Measurements from ENCODE around the gene TFAP2E.

TFAP2E gene

DNA sequence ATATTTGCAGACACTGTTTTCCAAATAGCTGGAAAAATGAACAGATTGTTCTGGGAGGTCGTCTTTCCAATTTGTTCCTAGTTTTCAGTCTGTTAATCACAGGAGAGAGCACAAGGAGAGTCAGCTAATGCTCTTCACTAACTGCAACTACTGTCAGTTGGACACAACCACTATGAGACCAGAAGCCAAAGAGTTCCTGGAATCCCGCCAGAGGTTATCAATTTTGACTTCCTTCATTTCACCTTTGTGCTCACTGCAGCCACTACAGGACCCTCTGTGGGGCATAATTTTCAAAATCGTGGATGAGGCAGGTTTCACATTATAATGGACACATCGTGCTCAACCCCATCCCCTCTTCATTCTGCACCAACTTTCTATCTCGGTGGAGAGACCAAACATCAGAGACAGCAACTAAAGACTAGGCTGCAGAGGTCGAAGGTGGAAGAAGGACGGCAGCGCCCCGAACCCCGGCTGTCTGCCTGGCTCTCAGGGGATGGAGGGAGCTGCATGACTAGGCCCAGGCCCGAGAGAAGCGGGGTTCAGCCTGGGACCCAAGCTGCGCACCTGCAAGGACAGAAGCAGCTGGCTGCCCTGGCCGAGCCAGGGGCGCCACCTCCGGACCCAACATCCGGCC lies 16.5 kb upstream of the TFAP2E start:
- peak overlapping the region; percentile 95 for H3K27ac ChIP-seq (ENCODE audit: low read depth, low read length)
- H3K4me1 ChIP-seq (ENCODE audit: control insufficient read depth in 1 of 2, insufficient read depth in 2 of 2, low read length in 2 of 2) = peaks cover 46 to 52% of the 10 kb centered on the region in 2 donors
- no peaks in the 10 kb centered on the region for H3K9me3 ChIP-seq (ENCODE audit: control insufficient read depth in 1 of 2, low read length in 2 of 2)
- H3K27me3 ChIP-seq (ENCODE audit: control insufficient read depth in 1 of 2, insufficient read depth in 2 of 2, low read length in 2 of 2) = no peaks in the 10 kb centered on the region
- H3K4me3 ChIP-seq (ENCODE audit: low read depth in 1 of 2, low read length in 2 of 2) = peak overlapping the region; percentile 89 to 93
- peaks cover 0 to 23% of the 10 kb centered on the region in 2 donors for H3K36me3 ChIP-seq (ENCODE audit: control insufficient read depth in 1 of 2, insufficient read depth in 2 of 2, low read length in 2 of 2)
- H3K9ac ChIP-seq (ENCODE audit: low read depth in 1 of 2, low read length in 2 of 2) = peak overlapping the region; percentile 68 to 96

DNA sequence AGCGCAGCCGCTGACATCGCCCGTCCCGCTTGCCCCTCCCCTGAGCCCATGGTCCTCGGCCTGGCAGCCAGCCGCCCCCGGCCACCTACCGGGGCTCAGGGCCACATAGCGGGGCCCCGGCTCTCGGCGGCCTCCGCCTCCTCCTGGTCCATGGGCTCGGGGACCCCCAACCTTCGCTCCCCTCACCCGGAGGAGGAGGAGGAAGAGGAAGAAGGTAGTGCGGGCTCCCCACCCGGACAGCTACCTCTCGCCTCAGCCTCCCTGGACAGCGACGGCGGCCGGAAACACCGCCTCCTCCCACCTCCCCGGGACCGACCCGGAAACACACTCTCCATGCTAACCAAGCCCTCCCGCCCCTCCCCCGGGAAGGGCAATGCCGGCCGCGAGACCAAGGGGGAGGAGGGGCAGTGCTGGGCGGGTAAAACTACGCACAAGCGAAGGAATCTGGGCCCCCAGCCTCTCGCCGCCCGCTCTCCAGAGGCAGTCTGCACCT lies 15.9 kb upstream of the TFAP2E start, which contains the start of gene KIAA0319L:
Gene KIAA0319L, minus strand, starts transcription at position 286 of the 493 bp plus-strand sequence. CDS start 2,912 bp downstream, outside the sequence.
- Histone ChIP-seq H3K36me3 (ENCODE audit: control insufficient read depth in 1 of 2, insufficient read depth in 2 of 2, low read length in 2 of 2) (peaks cover 0 to 17% of the 10 kb centered on the region in 2 donors), H3K4me1 (ENCODE audit: control insufficient read depth in 1 of 2, insufficient read depth in 2 of 2, low read length in 2 of 2) (peaks cover 46 to 52% of the 10 kb centered on the region in 2 donors), H3K9ac (ENCODE audit: low read depth in 1 of 2, low read length in 2 of 2) (peak within 1 kb of the TSS; percentile 68 to 96), H3K27ac (ENCODE audit: low read depth, low read length) (peak within 1 kb of the TSS; percentile 95), H3K4me3 (ENCODE audit: low read depth in 1 of 2, low read length in 2 of 2) (peak within 1 kb of the TSS; percentile 89 to 93), H3K9me3 (ENCODE audit: control insufficient read depth in 1 of 2, low read length in 2 of 2) (no peaks in the 10 kb centered on the region), H3K27me3 (ENCODE audit: control insufficient read depth in 1 of 2, insufficient read depth in 2 of 2, low read length in 2 of 2) (no peaks in the 10 kb centered on the region)

DNA sequence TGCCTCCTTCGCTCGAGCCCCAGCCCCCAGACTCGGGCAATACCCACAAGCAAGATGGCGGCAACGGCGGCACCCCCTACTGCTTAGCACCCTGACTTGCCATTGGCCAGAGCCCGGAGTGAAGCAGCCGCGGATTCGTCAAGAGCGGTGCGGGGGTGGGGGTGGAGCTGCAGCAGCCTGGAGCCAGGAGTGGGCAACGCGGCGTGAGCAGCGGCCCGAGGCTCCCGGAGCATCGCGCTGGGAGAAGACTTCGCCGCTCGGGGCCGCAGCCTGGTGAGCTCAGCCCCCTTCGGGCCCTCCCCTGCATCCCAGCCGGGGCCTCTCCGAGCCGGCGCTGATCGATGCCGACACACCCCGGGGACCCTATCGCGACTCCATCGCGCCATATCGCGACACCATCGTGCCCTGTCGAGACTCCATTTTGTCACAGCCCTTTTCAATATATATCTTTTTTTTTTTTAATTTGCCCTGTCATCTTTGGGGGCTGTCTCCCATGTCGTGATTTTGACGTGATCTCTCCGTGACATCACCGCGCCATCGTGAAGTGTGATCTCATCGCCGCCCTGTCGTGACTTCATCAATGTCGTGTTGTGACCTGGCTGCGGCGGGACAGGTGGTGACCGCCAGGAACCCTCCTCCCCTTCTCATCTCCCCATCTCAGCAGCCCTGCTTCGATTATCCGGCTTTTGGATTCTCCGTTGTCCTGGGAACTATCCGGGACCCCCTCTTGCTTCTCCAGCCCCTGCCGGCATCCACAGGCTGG lies 15.3 kb upstream of the TFAP2E start, which contains the start of gene NCDN:
Gene NCDN, plus strand, starts transcription at position 189 of the 763 bp plus-strand sequence. Its CDS starts 392 bp downstream, at position 581.
- Histone ChIP-seq H3K4me1 (ENCODE audit: control insufficient read depth in 1 of 2, insufficient read depth in 2 of 2, low read length in 2 of 2) (peaks cover 46 to 52% of the 10 kb centered on the region in 2 donors), H3K9me3 (ENCODE audit: control insufficient read depth in 1 of 2, low read length in 2 of 2) (no peaks in the 10 kb centered on the region), H3K9ac (ENCODE audit: low read depth in 1 of 2, low read length in 2 of 2) (peak within 1 kb of the TSS; percentile 68 to 96), H3K27me3 (ENCODE audit: control insufficient read depth in 1 of 2, insufficient read depth in 2 of 2, low read length in 2 of 2) (no peaks in the 10 kb centered on the region), H3K27ac (ENCODE audit: low read depth, low read length) (peak within 1 kb of the TSS; percentile 95), H3K4me3 (ENCODE audit: low read depth in 1 of 2, low read length in 2 of 2) (peak within 1 kb of the TSS; percentile 89 to 93), H3K36me3 (ENCODE audit: control insufficient read depth in 1 of 2, insufficient read depth in 2 of 2, low read length in 2 of 2) (peaks cover 2 to 11% of the 10 kb centered on the region in 2 donors)

DNA sequence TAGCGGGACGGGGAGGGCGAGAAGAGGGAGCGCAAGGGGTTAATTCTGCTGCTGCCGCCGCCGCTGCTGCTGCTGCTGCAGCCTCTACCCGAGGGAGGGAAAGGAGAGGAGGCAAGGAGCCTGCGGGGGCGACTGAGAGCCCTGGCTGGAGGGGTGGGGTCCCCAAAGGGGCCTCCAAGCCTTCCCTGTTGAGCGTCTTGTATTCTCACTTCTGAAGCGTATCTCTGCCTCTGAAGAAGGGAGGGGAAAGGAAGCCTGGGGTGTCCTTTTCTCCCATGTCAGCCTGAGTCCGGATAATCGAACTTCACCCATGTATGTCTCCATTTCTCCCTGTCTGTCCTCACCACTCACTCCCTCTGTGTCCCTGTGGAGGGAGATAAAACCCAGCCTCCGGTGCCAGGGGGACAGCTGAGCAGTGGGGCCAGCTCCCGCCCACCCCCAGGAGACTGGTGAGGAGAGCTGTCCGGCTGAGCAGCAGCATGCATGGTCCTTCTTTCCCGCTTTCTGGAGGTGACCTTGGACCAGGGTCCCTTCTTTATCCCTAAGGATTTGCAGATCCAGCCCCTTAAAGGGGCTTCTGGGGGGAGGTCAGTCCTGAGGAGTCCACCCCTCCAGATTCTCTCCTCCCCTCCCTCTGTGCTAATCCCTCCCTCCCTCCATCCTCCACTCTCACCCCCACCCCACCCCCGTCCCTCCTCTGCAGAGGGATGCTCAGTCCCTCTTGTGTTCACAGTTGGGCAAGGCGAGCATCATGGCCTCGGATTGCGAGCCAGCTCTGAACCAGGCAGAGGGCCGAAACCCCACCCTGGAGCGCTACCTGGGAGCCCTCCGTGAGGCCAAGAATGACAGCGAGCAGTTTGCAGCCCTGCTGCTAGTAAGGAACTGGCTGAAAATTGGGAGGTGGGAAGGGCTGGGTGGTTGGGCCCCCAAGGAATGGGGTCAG lies 14.5 kb upstream of the TFAP2E start:
- Histone ChIP-seq H3K9ac (ENCODE audit: low read depth in 1 of 2, low read length in 2 of 2) (peak overlapping the region; percentile 50 to 96), H3K36me3 (ENCODE audit: control insufficient read depth in 1 of 2, insufficient read depth in 2 of 2, low read length in 2 of 2) (peaks cover 2 to 5% of the 10 kb centered on the region in 2 donors), H3K27me3 (ENCODE audit: control insufficient read depth in 1 of 2, insufficient read depth in 2 of 2, low read length in 2 of 2) (no peaks in the 10 kb centered on the region), H3K4me1 (ENCODE audit: control insufficient read depth in 1 of 2, insufficient read depth in 2 of 2, low read length in 2 of 2) (peaks cover 42 to 51% of the 10 kb centered on the region in 2 donors), H3K9me3 (ENCODE audit: control insufficient read depth in 1 of 2, low read length in 2 of 2) (no peaks in the 10 kb centered on the region), H3K4me3 (ENCODE audit: low read depth in 1 of 2, low read length in 2 of 2) (peak overlapping the region; percentile 89 to 93), H3K27ac (ENCODE audit: low read depth, low read length) (no peak overlapping the region)

DNA sequence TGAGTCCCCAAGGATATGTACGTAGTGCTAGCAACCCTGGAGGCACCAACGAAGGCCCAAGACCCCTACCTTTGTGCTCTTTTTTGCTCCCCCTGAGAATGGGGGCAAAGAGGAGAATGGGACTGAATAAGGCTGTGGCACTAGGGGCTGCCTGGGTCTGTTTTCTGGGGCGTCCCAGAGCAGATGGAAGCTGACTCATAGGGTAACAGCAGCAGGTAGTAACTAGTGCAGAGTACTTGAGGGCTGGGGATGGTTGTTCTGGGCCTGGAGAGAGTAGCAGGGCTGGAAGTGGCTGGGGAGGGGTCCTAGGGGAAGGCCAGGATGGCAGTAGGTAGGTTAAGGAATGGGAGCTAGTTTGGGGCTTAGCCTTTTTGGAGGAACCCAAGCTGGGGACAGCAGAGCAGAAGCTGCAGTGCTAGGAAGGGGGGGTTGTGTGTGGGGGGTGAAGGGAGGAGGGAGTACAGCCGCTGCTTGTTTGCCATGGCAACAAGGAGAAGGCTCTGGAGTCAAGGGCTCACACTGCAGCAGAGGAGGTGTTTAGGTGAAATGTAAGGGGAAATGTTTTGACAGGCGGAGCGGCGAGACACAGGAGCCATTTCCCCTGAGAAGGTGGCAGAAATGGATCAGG lies 13.7 kb upstream of the TFAP2E start:
- H3K4me1 ChIP-seq (ENCODE audit: control insufficient read depth in 1 of 2, insufficient read depth in 2 of 2, low read length in 2 of 2) = peaks cover 35 to 44% of the 10 kb centered on the region in 2 donors
- no peak overlapping the region for H3K9ac ChIP-seq (ENCODE audit: low read depth in 1 of 2, low read length in 2 of 2)
- H3K36me3 ChIP-seq (ENCODE audit: control insufficient read depth in 1 of 2, insufficient read depth in 2 of 2, low read length in 2 of 2) = peaks cover 2 to 3% of the 10 kb centered on the region in 2 donors
- H3K27ac ChIP-seq (ENCODE audit: low read depth, low read length) = no peak overlapping the region
- no peak overlapping the region for H3K4me3 ChIP-seq (ENCODE audit: low read depth in 1 of 2, low read length in 2 of 2)
- H3K9me3 ChIP-seq (ENCODE audit: control insufficient read depth in 1 of 2, low read length in 2 of 2) = no peaks in the 10 kb centered on the region
- no peaks in the 10 kb centered on the region for H3K27me3 ChIP-seq (ENCODE audit: control insufficient read depth in 1 of 2, insufficient read depth in 2 of 2, low read length in 2 of 2)

DNA sequence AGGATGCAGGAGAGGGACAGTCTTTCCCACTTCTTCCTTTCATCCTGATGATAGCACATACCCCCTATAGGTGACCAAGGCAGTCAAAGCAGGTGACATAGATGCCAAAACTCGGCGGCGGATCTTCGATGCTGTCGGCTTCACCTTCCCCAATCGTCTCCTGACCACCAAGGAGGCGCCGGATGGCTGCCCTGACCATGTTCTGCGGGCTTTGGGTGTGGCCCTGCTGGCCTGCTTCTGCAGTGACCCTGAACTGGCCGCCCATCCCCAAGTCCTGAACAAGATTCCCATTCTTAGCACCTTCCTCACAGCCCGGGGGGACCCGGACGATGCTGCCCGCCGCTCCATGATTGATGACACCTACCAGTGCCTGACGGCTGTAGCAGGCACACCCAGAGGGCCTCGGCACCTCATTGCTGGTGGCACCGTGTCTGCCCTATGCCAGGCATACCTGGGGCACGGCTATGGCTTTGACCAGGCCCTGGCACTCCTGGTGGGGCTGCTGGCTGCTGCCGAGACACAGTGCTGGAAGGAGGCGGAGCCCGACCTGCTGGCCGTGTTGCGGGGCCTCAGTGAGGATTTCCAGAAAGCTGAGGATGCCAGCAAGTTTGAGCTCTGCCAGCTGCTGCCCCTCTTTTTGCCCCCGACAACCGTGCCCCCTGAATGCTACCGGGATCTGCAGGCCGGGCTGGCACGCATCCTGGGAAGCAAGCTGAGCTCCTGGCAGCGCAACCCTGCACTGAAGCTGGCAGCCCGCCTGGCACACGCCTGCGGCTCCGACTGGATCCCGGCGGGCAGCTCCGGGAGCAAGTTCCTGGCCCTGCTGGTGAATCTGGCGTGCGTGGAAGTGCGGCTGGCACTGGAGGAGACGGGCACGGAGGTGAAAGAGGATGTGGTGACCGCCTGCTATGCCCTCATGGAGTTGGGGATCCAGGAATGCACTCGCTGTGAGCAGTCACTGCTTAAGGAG lies 12.6 kb upstream of the TFAP2E start:
- Histone ChIP-seq H3K4me1 (ENCODE audit: control insufficient read depth in 1 of 2, insufficient read depth in 2 of 2, low read length in 2 of 2) (peaks cover 25 to 33% of the 10 kb centered on the region in 2 donors), H3K36me3 (ENCODE audit: control insufficient read depth in 1 of 2, insufficient read depth in 2 of 2, low read length in 2 of 2) (peaks cover 2 to 3% of the 10 kb centered on the region in 2 donors), H3K9ac (ENCODE audit: low read depth in 1 of 2, low read length in 2 of 2) (no peak overlapping the region), H3K27ac (ENCODE audit: low read depth, low read length) (no peak overlapping the region), H3K27me3 (ENCODE audit: control insufficient read depth in 1 of 2, insufficient read depth in 2 of 2, low read length in 2 of 2) (no peaks in the 10 kb centered on the region), H3K4me3 (ENCODE audit: low read depth in 1 of 2, low read length in 2 of 2) (peak overlapping the region in 1 of 2 donors; percentile 3), H3K9me3 (ENCODE audit: control insufficient read depth in 1 of 2, low read length in 2 of 2) (no peaks in the 10 kb centered on the region)

DNA sequence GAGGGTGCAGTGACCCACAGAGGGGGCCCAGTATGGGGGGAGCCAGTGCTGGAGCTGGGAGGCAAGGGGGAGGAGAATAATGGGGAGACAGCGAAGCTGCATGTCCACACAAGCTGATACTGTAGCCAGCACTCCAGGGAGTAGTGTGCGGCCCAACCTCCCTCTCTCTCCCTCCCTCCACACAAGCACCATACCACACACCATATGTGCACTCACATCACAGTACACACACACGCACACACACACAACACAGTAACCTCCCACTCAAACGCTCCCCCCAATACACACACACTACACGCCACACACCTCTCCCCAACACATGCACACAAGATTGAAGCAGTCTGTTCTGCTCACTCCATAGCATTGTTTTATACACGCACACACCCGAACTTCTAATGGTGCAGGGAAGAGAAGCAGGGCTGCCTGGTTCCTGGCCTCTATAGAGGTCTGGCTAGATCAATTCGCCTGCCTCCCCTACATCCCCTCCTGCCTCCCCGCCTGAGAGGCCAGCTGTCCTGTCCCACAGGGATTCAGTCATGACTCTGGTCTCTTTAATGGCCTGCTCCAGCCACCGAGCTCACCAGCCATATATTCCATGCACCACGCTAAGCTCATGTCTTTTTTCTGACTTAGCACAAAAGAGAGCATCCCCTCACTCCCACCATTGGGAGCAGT lies 11.7 kb upstream of the TFAP2E start:
- peaks cover 2 to 4% of the 10 kb centered on the region in 2 donors for H3K36me3 ChIP-seq (ENCODE audit: control insufficient read depth in 1 of 2, insufficient read depth in 2 of 2, low read length in 2 of 2)
- H3K27me3 ChIP-seq (ENCODE audit: control insufficient read depth in 1 of 2, insufficient read depth in 2 of 2, low read length in 2 of 2) = no peaks in the 10 kb centered on the region
- no peak overlapping the region for H3K4me3 ChIP-seq (ENCODE audit: low read depth in 1 of 2, low read length in 2 of 2)
- no peak overlapping the region for H3K9ac ChIP-seq (ENCODE audit: low read depth in 1 of 2, low read length in 2 of 2)
- H3K4me1 ChIP-seq (ENCODE audit: control insufficient read depth in 1 of 2, insufficient read depth in 2 of 2, low read length in 2 of 2) = peaks cover 16 to 24% of the 10 kb centered on the region in 2 donors
- H3K27ac ChIP-seq (ENCODE audit: low read depth, low read length) = no peak overlapping the region
- H3K9me3 ChIP-seq (ENCODE audit: control insufficient read depth in 1 of 2, low read length in 2 of 2) = no peaks in the 10 kb centered on the region

DNA sequence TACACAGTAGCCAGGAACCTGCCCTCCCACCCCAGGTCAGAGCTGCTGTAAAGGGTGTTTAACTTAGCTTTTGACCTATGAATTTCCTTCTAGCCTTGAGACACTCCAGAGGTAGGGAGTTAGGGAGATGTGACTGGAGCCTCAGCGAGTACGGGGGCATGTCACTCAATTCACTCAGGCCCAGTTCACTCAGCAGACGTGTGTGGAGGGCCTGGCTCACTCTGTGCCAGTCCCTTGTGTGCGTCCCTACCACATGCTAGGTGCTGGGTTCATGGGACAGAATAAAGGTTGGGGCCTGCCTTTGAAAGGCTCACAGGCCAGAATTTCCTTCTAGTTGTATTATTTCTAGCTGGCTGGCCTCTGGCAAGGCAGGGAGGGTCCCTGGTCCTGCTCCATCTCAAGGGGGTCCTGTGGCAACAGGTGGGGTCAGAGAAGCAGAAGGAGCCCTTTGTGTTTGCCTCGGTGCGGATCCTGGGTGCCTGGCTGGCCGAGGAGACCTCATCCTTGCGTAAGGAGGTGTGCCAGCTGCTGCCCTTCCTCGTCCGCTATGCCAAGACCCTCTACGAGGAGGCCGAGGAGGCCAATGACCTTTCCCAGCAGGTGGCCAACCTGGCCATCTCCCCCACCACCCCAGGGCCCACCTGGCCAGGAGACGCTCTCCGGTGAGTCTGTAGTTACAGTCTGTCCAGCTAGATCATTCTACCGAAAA lies 11.0 kb upstream of the TFAP2E start:
- Histone ChIP-seq H3K36me3 (ENCODE audit: control insufficient read depth in 1 of 2, insufficient read depth in 2 of 2, low read length in 2 of 2) (peaks cover 2 to 9% of the 10 kb centered on the region in 2 donors), H3K9ac (ENCODE audit: low read depth in 1 of 2, low read length in 2 of 2) (no peak overlapping the region), H3K9me3 (ENCODE audit: control insufficient read depth in 1 of 2, low read length in 2 of 2) (no peaks in the 10 kb centered on the region)

More for the DNA sequence above, 11.0 kb upstream of the TFAP2E start:
- Histone ChIP-seq H3K4me3 (ENCODE audit: low read depth in 1 of 2, low read length in 2 of 2) (no peak overlapping the region), H3K27me3 (ENCODE audit: control insufficient read depth in 1 of 2, insufficient read depth in 2 of 2, low read length in 2 of 2) (no peaks in the 10 kb centered on the region), H3K27ac (ENCODE audit: low read depth, low read length) (no peak overlapping the region), H3K4me1 (ENCODE audit: control insufficient read depth in 1 of 2, insufficient read depth in 2 of 2, low read length in 2 of 2) (peaks cover 14 to 20% of the 10 kb centered on the region in 2 donors)
